Retinal pigment epithelial cell (primary cell): ENCODE measurements around the gene KRTAP10-5.

ENCODE experiments used
- DNase-seq: peaks from one replicate; pipeline ENCODE4 v3.0.0-alpha.2; 2010; ENCODE audit warnings: low read depth
- H3K4me3 ChIP-seq: 2 replicates; pipeline ENCODE4 v1.5.1; 2011; ENCODE audit warnings: mild to moderate bottlenecking, low read length, control low read depth, moderate library complexity
- TF ChIP-seq, protein P1 (sequence below): conservative IDR thresholded peaks from 2 replicates; pipeline ENCODE4 v1.5.1; 2011; ENCODE audit warnings: low read depth, low read length, control low read depth, inconsistent platforms

The KRTAP10-5 gene

DNA sequence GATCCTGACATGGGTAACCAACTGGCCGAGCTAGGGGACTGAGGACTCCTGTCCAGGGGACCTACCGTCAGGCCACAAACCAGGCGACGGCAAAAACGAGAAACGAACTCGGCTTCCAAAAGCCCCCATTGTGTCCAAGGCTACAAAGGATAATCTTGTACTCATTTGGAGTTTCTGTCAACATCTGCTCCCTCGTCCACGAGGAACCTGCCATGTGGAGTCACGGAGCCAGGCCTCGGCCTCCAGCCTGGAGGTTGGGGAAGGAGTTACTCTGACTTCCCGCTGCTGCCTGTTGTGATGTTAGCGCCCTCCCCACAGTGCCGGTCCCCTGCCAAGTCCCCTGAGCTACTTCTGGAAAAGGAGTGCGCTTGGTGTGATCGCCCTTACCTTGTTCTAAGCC is 47.7 kb downstream of the KRTAP10-5 start:
- H3K4me3 ChIP-seq, result no peak overlapping the region
- TF ChIP-seq, protein P1, sequence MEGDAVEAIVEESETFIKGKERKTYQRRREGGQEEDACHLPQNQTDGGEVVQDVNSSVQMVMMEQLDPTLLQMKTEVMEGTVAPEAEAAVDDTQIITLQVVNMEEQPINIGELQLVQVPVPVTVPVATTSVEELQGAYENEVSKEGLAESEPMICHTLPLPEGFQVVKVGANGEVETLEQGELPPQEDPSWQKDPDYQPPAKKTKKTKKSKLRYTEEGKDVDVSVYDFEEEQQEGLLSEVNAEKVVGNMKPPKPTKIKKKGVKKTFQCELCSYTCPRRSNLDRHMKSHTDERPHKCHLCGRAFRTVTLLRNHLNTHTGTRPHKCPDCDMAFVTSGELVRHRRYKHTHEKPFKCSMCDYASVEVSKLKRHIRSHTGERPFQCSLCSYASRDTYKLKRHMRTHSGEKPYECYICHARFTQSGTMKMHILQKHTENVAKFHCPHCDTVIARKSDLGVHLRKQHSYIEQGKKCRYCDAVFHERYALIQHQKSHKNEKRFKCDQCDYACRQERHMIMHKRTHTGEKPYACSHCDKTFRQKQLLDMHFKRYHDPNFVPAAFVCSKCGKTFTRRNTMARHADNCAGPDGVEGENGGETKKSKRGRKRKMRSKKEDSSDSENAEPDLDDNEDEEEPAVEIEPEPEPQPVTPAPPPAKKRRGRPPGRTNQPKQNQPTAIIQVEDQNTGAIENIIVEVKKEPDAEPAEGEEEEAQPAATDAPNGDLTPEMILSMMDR, result no peak
- DNase-seq, result no peak

DNA sequence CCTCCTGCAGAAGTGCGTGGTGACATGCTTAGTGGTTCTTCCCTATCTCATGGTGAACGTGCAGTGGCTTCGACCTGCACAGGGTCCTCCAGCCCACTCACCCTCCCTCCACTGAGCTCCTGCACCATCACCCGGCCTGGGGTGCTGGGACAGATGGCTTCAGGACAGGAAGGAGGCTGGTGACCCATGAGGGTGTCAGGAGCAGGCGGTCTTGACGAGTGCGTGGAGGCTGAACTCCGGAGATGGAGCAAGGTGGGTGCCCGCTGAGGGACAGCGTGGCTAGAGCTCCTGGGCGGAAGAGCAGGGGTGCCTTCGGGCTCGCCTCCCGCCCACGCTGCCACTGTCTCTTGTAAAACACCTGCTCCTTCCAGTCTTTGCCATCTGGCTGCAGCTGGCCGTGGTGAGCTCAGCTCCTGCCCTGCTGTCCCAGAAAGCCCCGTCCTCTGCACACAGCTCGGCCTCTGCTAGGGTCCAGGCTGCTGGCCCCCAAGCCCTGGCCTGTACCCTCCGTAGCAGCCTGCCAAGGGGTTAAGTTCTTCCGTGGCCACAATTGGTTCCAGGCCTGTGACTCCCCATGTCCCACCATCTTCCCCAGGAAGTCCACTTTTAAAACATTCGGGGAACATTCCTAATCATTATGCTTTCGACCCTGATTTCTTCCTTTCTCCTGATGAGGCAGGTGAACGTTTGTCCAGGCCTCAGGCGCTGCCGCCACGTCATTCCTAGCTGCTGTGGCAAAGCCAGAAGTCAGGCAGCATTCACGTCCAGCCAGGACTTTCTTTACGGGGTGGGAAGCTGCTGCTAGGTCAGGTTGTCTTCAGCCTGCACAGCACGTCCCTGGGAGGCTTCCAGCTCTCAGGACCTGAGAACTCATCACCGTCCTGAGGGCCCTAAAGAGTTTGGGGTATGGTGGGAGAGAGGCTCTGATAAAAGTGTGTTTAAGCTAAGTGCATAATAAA is 48.5 kb downstream of the KRTAP10-5 start:
- DNase-seq, result no peak
- TF ChIP-seq, protein P1, result no peak
- H3K4me3 ChIP-seq, result no peak overlapping the region

DNA sequence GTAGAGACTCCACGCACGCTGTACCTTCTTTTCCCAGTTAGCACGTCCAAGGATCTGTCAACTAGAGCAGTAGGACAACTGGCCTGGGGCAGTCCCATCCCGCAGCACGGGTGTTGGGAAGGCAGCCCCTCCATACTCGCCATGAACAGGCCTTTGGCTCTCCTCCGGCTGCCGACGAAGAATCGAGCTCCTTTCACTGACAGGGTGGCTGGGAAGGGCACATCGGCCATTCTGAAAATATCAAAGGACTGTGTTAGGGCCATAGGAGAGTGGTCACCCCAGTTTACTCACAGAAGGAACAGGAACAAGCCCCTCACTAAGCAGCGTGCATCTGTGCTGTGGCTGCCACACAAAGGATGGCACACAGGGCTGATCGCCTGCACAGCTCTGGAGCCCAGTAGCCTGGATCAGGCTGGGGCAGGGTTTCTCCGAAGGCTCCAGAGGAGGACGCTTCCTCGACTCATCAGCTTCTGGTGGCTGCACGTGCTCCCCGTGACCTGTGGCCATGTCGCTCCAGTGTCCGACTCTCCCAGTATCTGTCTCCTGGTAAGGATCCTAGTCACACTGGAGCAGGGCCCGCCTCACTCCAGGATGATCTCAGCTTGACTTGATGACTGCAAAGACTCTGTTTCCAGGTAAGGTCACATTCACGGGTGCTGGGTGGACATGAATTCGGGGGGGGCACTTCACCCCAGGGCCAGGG is 49.4 kb downstream of the KRTAP10-5 start:
- TF ChIP-seq, protein P1, result no peak
- no peak for DNase-seq
- no peak overlapping the region for H3K4me3 ChIP-seq

DNA sequence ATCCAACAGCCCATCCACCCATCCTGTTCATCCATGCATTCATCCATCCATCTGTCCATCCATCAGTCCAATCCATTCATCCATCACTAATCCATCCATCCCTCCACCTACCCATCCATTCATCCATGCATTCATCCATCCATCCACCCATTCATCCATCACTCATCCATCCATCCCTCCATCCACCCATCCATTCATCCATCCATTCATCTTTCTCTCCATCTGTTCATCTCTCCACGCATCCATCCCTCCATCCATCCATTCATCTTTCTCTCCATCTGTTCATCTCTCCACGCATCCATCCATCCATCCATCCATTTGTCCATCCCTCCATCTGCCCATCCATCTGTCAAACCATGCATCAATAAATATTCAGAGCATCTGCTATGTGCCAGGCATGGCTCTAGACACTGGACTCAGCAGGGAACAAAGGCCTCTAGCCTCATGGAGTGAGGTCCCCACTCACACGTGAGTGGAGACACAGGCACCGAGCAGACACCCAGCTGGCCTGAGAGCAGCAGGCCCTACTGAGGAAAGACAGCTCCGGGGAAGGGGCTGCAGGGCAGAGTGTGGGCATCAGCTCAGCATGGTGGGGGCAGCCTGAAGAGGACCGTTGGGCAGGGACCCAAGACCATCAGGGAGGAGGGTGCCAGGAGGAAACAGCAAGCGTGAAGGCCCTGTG is 50.0 kb downstream of the KRTAP10-5 start:
- TF ChIP-seq, protein P1, result no peak
- no peak for DNase-seq
- H3K4me3 ChIP-seq, result no peak overlapping the region

DNA sequence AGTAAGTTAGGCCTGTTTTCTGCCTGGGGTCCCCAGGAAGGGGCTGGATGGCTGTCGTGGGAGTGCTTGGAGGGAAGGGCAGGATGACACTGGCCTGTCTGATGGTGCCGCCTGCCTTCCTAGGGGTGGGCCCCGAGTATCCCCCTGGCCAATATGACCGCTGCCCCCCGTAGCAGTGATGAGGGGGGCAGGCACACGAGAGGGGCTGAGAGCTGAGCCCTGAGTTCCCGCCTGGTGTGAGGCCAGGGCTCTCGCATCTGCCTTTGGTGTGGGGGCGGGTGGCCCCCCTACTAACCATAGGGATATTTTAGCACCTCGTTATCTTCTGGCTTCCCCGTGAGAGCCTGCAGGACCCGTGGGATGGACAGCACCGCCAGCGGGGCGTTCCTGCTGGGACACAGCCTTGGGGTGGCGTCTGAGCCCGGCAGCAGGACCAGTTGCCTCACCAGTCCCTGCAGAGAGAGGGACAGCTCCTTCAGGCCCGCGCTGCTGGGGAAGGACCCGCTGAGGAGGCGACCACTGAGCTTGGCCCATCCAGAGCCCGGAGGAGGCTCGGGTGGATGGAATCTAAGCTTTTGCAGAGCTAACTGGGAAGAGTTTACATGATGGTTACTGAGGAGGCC is 50.8 kb downstream of the KRTAP10-5 start:
- TF ChIP-seq, protein P1, result no peak
- H3K4me3 ChIP-seq, result no peak overlapping the region
- DNase-seq, result no peak
